ENCODE measurements around the gene SLC27A5. TPM values are rescaled to one million over a fixed set of nuclear protein-coding genes. Genes with fewer than 3 reads are reported as not detected.

SLC27A5 gene
- total RNA-seq, 1 experiment from 2014 or later = 17.1 TPM

- DNase-seq = peak; percentile 99
- Histone ChIP-seq H4K5ac (ENCODE audit: insufficient read length, low read depth, low read length) (no peak within 1 kb of the TSS), H3T11ph (ENCODE audit: low read length) (no peak within 1 kb of the TSS), H2BK15ac (ENCODE audit: low read depth, low read length) (no peak within 1 kb of the TSS), H3K56ac (ENCODE audit: insufficient read length, low read depth, low read length) (no peak within 1 kb of the TSS), H2BK120ac (ENCODE audit: low read depth, low read length, poor library complexity, severe bottlenecking) (no peak within 1 kb of the TSS), H2BK12ac (ENCODE audit: insufficient read length, low read depth, low read length) (no peak within 1 kb of the TSS), H3K4me1 (ENCODE audit: insufficient read depth, low read length) (no peaks in the 10 kb centered on the region), H4K8ac (replicated peaks; ENCODE audit: insufficient read length, low read depth, low read length) (no peak within 1 kb of the TSS), H2AK5ac (ENCODE audit: insufficient read length, low read length) (no peak within 1 kb of the TSS), H3K18ac (ENCODE audit: insufficient read length, low read depth, low read length) (peak within 1 kb of the TSS; percentile 36), H3K79me1 (ENCODE audit: insufficient read depth, low read depth, low read length, poor library complexity, severe bottlenecking) (no peaks in the 10 kb centered on the region), H4K20me1 (ENCODE audit: control insufficient read depth, insufficient read depth, insufficient read length) (no peaks in the 10 kb centered on the region), H3K79me2 (ENCODE audit: insufficient read depth, low read length) (peaks cover 8% of the 10 kb centered on the region; the same call in 1 of the 2 replicates), H3K4ac (ENCODE audit: low read depth, low read length) (no peak within 1 kb of the TSS), H3K27ac (ENCODE audit: insufficient read length, low read depth, low read length) (peak within 1 kb of the TSS; percentile 25), H3K9me3 (ENCODE audit: control insufficient read depth, low read depth, low read length) (no peaks in the 10 kb centered on the region), H3K27me3 (ENCODE audit: insufficient read depth, low read length) (no peaks in the 10 kb centered on the region), H2AFZ (ENCODE audit: low read length) (no peak within 1 kb of the TSS), H4K91ac (ENCODE audit: insufficient read length, low read depth, low read length) (no peak within 1 kb of the TSS), H2BK5ac (ENCODE audit: insufficient read length, low read length) (no peak within 1 kb of the TSS), H2BK20ac (ENCODE audit: low read depth, low read length, poor library complexity, severe bottlenecking) (no peak within 1 kb of the TSS), H3K4me2 (ENCODE audit: insufficient read depth, insufficient read length, low read length) (peak within 1 kb of the TSS; percentile 89), H3K14ac (ENCODE audit: insufficient read depth, low read length) (peak within 1 kb of the TSS; percentile 74), H3K23ac (ENCODE audit: insufficient read length, low read depth, low read length) (no peak within 1 kb of the TSS), H3K9ac (ENCODE audit: extremely low read depth, insufficient read length, low read length) (peak within 1 kb of the TSS; percentile 83), H3K23me2 (ENCODE audit: insufficient read length, low read depth, low read length, poor library complexity, severe bottlenecking) (peaks cover 16% of the 10 kb centered on the region)
- H3K27ac Mint-ChIP-seq = peak within 1 kb of the TSS; percentile 92 to 99 (median 98)
- peaks cover 31 to 70% (median 54%) of the 10 kb centered on the region in 3 experiments; a peak in 6 of 7 replicates for H3K36me3 Mint-ChIP-seq (ENCODE audit: insufficient read depth in 1 of 3, low read depth in 3 of 3)
- peaks cover 1% of the 10 kb centered on the region; the same call in 1 of the 2 replicates for H3K27me3 Mint-ChIP-seq (ENCODE audit: low read depth)
- WGBS (ENCODE audit: extremely low coverage, insufficient read length, low lambda C conversion rate) = no CpG with 5 or more reads among the region's 69 CpGs
- H3K4me1 Mint-ChIP-seq = peaks cover 24 to 38% of the 10 kb centered on the region in 2 experiments
- TF ChIP-seq CTCF (conservative IDR thresholded peaks at IDR 0.05) = no peak
- no peaks in the 10 kb centered on the region; a peak in 2 of 5 replicates for H3K9me3 Mint-ChIP-seq
- peak within 1 kb of the TSS; percentile 96 to 99 for H3K4me3 Mint-ChIP-seq
Observed at GRCh38 chr19:58554494-58555368, 42.9 kb upstream of the SLC27A5 start, which contains the start of gene CHMP2A. Gene CHMP2A, minus strand, starts transcription at chr19:58555105. Its CDS starts 893 bp downstream, at chr19:58554212.
